HEK293 (cell line): Measurements from ENCODE around the gene SYTL3.

Experiments used
- CTCF ChIA-PET: fragments of 350-600 bp; formaldehyde crosslinking; extraction: SDS; loops from one replicate; lab custom pipeline; 2021; ENCODE audit warnings: antibody characterized with exemption; lab: Yijun Ruan, JAX
- POLR2A ChIA-PET: fragments of 300-600 bp; formaldehyde crosslinking; extraction: SDS; loops from one replicate; lab custom pipeline; 2020; ENCODE audit warnings: antibody characterized with exemption, inconsistent platforms; lab: Yijun Ruan, JAX
- H3K27ac ChIP-seq: fragments of 200-500 bp; sonication (Bioruptor generic); 2 replicates; pipeline ENCODE4 v1.5.1; 2014; ENCODE audit warnings: low read depth, low read length, control low read depth, inconsistent platforms; ENCODE audit errors: extremely low read depth
- H3K36me3 ChIP-seq, 2 experiments: fragments of 200-500 bp in 1 of 2; sonication (Bioruptor generic) in 1 of 2; 1 replicate in 1 of 2; 2 replicates in 1 of 2; pipeline ENCODE4 v1.5.1; 2014 to 2017; ENCODE audit warnings: inconsistent platforms in 2 of 2, low read length in 2 of 2; ENCODE audit not compliant: control insufficient read depth in 2 of 2, insufficient read depth in 1 of 2
- H3K4me1 ChIP-seq: fragments of 200-500 bp; sonication (Bioruptor generic); 2 replicates; pipeline ENCODE4 v1.5.1; 2014; ENCODE audit warnings: mild to moderate bottlenecking, low read length, inconsistent platforms; ENCODE audit not compliant: control insufficient read depth, insufficient read depth
- H3K4me3 ChIP-seq: 2 replicates; pipeline ENCODE4 v1.5.1; 2011; ENCODE audit warnings: low read depth, mild to moderate bottlenecking, control low read depth, low read length, moderate library complexity
- H3K9me3 ChIP-seq: fragments of 200-500 bp; sonication (Bioruptor generic); 2 replicates; pipeline ENCODE4 v1.5.1; 2014; ENCODE audit warnings: low read depth, low read length, inconsistent platforms; ENCODE audit not compliant: control insufficient read depth, insufficient read depth
- BCL11A ChIP-seq: fragments of 450-650 bp; formaldehyde crosslinking; IDR thresholded peaks from 2 replicates; pipeline ENCODE4 v1.5.1; 2016; ENCODE audit warnings: low read depth, missing biosample characterization, missing genetic modification characterization
- GLIS2 ChIP-seq: fragments of 450-650 bp; formaldehyde crosslinking; IDR thresholded peaks from 2 replicates; pipeline ENCODE4 v1.5.1; 2016; ENCODE audit warnings: missing biosample characterization, missing genetic modification characterization
- HOXA7 ChIP-seq: sonication (generic); formaldehyde crosslinking; IDR thresholded peaks from 2 replicates; pipeline ENCODE4 v1.8.1; 2022; ENCODE audit warnings: missing genetic modification reagents, borderline replicate concordance
- PRDM6 ChIP-seq: fragments of 450-650 bp; formaldehyde crosslinking; IDR thresholded peaks from 2 replicates; pipeline ENCODE4 v1.5.1; 2017; ENCODE audit warnings: missing biosample characterization, missing genetic modification characterization
- REPIN1 ChIP-seq: fragments of 450-650 bp; formaldehyde crosslinking; IDR thresholded peaks from 2 replicates; pipeline ENCODE4 v1.5.1; 2017; ENCODE audit warnings: missing biosample characterization, missing genetic modification characterization, low read depth
- WT1 ChIP-seq: fragments of 450-650 bp; formaldehyde crosslinking; IDR thresholded peaks from 2 replicates; pipeline ENCODE4 v1.5.1; 2016; ENCODE audit warnings: missing biosample characterization, missing genetic modification characterization
- YY2 ChIP-seq: fragments of 450-650 bp; formaldehyde crosslinking; IDR thresholded peaks from 2 replicates; pipeline ENCODE4 v1.5.1; 2016; ENCODE audit warnings: missing biosample characterization, missing genetic modification characterization
- ZEB2 ChIP-seq: fragments of 450-650 bp; formaldehyde crosslinking; IDR thresholded peaks from 2 replicates; pipeline ENCODE4 v1.5.1; 2016; ENCODE audit warnings: missing biosample characterization, missing genetic modification characterization
- ZIC2 ChIP-seq: fragments of 450-650 bp; formaldehyde crosslinking; IDR thresholded peaks from 2 replicates; pipeline ENCODE4 v1.5.1; 2016; ENCODE audit warnings: missing biosample characterization, missing genetic modification characterization
- ZNF112 ChIP-seq: fragments of 450-650 bp; formaldehyde crosslinking; IDR thresholded peaks from 2 replicates; pipeline ENCODE4 v1.5.0; 2017; ENCODE audit warnings: missing biosample characterization, missing genetic modification characterization
- ZNF148 ChIP-seq: fragments of 450-650 bp; formaldehyde crosslinking; IDR thresholded peaks from 2 replicates; pipeline ENCODE4 v1.5.0; 2017; ENCODE audit warnings: missing biosample characterization, missing genetic modification characterization, borderline replicate concordance
- ZNF514 ChIP-seq: fragments of 450-650 bp; formaldehyde crosslinking; IDR thresholded peaks from 2 replicates; pipeline ENCODE4 v1.5.1; 2016; ENCODE audit warnings: missing biosample characterization, missing genetic modification characterization
- ZNF521 ChIP-seq: fragments of 450-650 bp; formaldehyde crosslinking; IDR thresholded peaks from 2 replicates; pipeline ENCODE4 v1.5.1; 2017; ENCODE audit warnings: missing biosample characterization, mild to moderate bottlenecking, missing genetic modification characterization
- ZNF645 ChIP-seq: fragments of 450-650 bp; formaldehyde crosslinking; IDR thresholded peaks from 2 replicates; pipeline ENCODE4; 2016; ENCODE audit warnings: missing biosample characterization, missing genetic modification characterization
- ZNF658 ChIP-seq: fragments of 450-650 bp; formaldehyde crosslinking; IDR thresholded peaks from 2 replicates; pipeline ENCODE4; 2016; ENCODE audit warnings: missing biosample characterization, missing genetic modification characterization
- ZNF664 ChIP-seq: fragments of 450-650 bp; formaldehyde crosslinking; IDR thresholded peaks from 2 replicates; pipeline ENCODE4 v1.5.1; 2016; ENCODE audit warnings: missing biosample characterization, missing genetic modification characterization
- ZNF677 ChIP-seq: fragments of 450-650 bp; IDR thresholded peaks from 2 replicates; pipeline ENCODE4 v1.5.0; 2018; ENCODE audit warnings: missing biosample characterization, mild to moderate bottlenecking, missing genetic modification characterization, moderate library complexity
- TF ChIP-seq, protein P1 (sequence below): fragments of 450-650 bp; formaldehyde crosslinking; IDR thresholded peaks from 2 replicates; pipeline ENCODE4 v1.5.1; 2016; ENCODE audit warnings: missing biosample characterization, missing genetic modification characterization, low read depth
- TF ChIP-seq, protein P2 (sequence below): fragments of 450-650 bp; formaldehyde crosslinking; IDR thresholded peaks from 2 replicates; pipeline ENCODE4 v1.5.1; 2016; ENCODE audit warnings: missing biosample characterization, missing genetic modification characterization
- TF ChIP-seq, protein P3 (sequence below): fragments of 450-650 bp; formaldehyde crosslinking; IDR thresholded peaks from 2 replicates; pipeline ENCODE4 v1.5.1; 2017; ENCODE audit warnings: missing biosample characterization, missing genetic modification characterization

Gene SYTL3

GRCh38 chr6:158795516-158795915, 145.7 kb downstream of the SYTL3 start:
- Histone ChIP-seq H3K4me3 (no peak overlapping the region), H3K36me3 (peaks cover 0 to 4% of the 10 kb centered on the region in 2 experiments; a peak in 2 of 3 replicates), H3K27ac (no peak overlapping the region), H3K4me1 (peaks cover 29% of the 10 kb centered on the region), H3K9me3 (no peaks in the 10 kb centered on the region)
- ChIA-PET CTCF (interaction anchor here (0.8 to 3.8 kb wide), 4 partner anchors 10 to 178 kb away, joined by 3 to 24 read pairs (median 4); no protein-coding TSS in a partner anchor), POLR2A (interaction anchor here (1.5 kb wide), 1 partner anchor 24 kb away, joined by 3 read pairs; the partner anchor contains the start of gene EZR)
- TF ChIP-seq, protein P1, sequence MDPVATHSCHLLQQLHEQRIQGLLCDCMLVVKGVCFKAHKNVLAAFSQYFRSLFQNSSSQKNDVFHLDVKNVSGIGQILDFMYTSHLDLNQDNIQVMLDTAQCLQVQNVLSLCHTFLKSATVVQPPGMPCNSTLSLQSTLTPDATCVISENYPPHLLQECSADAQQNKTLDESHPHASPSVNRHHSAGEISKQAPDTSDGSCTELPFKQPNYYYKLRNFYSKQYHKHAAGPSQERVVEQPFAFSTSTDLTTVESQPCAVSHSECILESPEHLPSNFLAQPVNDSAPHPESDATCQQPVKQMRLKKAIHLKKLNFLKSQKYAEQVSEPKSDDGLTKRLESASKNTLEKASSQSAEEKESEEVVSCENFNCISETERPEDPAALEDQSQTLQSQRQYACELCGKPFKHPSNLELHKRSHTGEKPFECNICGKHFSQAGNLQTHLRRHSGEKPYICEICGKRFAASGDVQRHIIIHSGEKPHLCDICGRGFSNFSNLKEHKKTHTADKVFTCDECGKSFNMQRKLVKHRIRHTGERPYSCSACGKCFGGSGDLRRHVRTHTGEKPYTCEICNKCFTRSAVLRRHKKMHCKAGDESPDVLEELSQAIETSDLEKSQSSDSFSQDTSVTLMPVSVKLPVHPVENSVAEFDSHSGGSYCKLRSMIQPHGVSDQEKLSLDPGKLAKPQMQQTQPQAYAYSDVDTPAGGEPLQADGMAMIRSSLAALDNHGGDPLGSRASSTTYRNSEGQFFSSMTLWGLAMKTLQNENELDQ = no peak
- TF ChIP-seq PRDM6 (tag by site-specific recombination) = no peak
- no peak for TF ChIP-seq ZNF514
- TF ChIP-seq REPIN1 (tag by site-specific recombination) = no peak
- no peak for TF ChIP-seq ZNF677 (tag by site-specific recombination)
- no peak for TF ChIP-seq ZNF645
- no peak for TF ChIP-seq ZNF658
- TF ChIP-seq HOXA7 = no peak
- no peak for TF ChIP-seq ZEB2
- TF ChIP-seq BCL11A (tag by site-specific recombination) = no peak
- TF ChIP-seq, protein P2, sequence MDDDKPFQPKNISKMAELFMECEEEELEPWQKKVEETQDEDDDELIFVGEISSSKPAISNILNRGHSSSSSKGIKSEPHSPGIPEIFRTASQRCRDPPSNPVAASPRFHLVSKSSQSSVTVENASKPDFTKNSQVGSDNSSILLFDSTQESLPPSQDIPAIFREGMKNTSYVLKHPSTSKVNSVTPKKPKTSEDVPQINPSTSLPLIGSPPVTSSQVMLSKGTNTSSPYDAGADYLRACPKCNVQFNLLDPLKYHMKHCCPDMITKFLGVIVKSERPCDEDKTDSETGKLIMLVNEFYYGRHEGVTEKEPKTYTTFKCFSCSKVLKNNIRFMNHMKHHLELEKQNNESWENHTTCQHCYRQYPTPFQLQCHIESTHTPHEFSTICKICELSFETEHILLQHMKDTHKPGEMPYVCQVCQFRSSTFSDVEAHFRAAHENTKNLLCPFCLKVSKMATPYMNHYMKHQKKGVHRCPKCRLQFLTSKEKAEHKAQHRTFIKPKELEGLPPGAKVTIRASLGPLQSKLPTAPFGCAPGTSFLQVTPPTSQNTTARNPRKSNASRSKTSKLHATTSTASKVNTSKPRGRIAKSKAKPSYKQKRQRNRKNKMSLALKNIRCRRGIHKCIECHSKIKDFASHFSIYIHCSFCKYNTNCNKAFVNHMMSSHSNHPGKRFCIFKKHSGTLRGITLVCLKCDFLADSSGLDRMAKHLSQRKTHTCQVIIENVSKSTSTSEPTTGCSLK (tag by site-specific recombination) = no peak
- TF ChIP-seq, protein P3, sequence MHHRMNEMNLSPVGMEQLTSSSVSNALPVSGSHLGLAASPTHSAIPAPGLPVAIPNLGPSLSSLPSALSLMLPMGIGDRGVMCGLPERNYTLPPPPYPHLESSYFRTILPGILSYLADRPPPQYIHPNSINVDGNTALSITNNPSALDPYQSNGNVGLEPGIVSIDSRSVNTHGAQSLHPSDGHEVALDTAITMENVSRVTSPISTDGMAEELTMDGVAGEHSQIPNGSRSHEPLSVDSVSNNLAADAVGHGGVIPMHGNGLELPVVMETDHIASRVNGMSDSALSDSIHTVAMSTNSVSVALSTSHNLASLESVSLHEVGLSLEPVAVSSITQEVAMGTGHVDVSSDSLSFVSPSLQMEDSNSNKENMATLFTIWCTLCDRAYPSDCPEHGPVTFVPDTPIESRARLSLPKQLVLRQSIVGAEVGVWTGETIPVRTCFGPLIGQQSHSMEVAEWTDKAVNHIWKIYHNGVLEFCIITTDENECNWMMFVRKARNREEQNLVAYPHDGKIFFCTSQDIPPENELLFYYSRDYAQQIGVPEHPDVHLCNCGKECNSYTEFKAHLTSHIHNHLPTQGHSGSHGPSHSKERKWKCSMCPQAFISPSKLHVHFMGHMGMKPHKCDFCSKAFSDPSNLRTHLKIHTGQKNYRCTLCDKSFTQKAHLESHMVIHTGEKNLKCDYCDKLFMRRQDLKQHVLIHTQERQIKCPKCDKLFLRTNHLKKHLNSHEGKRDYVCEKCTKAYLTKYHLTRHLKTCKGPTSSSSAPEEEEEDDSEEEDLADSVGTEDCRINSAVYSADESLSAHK (tag by site-specific recombination) = no peak
- TF ChIP-seq WT1 = no peak
- TF ChIP-seq ZNF664 = no peak
- no peak for TF ChIP-seq ZNF112 (tag by site-specific recombination)
- TF ChIP-seq ZNF148 = no peak
- no peak for TF ChIP-seq GLIS2 (tag by site-specific recombination)
- TF ChIP-seq ZIC2 = no peak
- TF ChIP-seq YY2 (tag by site-specific recombination) = no peak
- TF ChIP-seq ZNF521 (tag by site-specific recombination) = no peak
